IMR-90 (cell line): ENCODE measurements around the gene DUSP22. TPM values are rescaled to one million over a fixed set of nuclear protein-coding genes. Genes with fewer than 3 reads are reported as not detected.
A peak's percentile ranks its signal among the peaks of the same experiment; 100 is the strongest.

Experiments
- ATAC-seq: fragments of 200-7000 bp; cut with Tn5 transposase; 2 replicates; pipeline ENCODE4 v1.9.1; 2020; ENCODE audit warnings: low read depth, mild to moderate bottlenecking, moderate library complexity
- BruUV-seq: library from RNA; stranded (reverse); fragments of 400-500 nt; replicated peaks from 2 replicates; lab custom pipeline; 2021; lab: Mats Ljungman, UMichigan
- CTCF ChIA-PET: fragments of 300-600 bp; formaldehyde crosslinking; extraction: SDS; loops from one replicate; lab custom pipeline; 2021; ENCODE audit warnings: antibody characterized with exemption; lab: Yijun Ruan, JAX
- POLR2A ChIA-PET: fragments of 300-600 bp; sonication (Branson Sonifier 250); formaldehyde crosslinking; loops from one replicate; lab custom pipeline; 2022; ENCODE audit warnings: antibody characterized with exemption; ENCODE audit not compliant: unreplicated experiment; lab: Charles Lee
- DNase-seq: peaks from one replicate; pipeline ENCODE4 v3.0.0; 2013
- H2AFZ ChIP-seq: replicated peaks from 2 replicates; pipeline ENCODE3; 2013; ENCODE audit warnings: low read length, mild to moderate bottlenecking; ENCODE audit not compliant: poor library complexity
- H2AK5ac ChIP-seq: 2 replicates; pipeline ENCODE4 v1.6.1; 2013; ENCODE audit warnings: low read depth, low read length, inconsistent platforms
- H2AK9ac ChIP-seq: replicated peaks from 2 replicates; pipeline ENCODE3; 2013; ENCODE audit warnings: mild to moderate bottlenecking, low read depth, low read length, moderate library complexity; ENCODE audit not compliant: poor library complexity
- H2BK120ac ChIP-seq: 2 replicates; pipeline ENCODE4 v1.6.1; 2013; ENCODE audit warnings: low read depth, low read length, inconsistent platforms
- H2BK15ac ChIP-seq: 3 replicates; pipeline ENCODE4 v1.6.1; 2013; ENCODE audit warnings: low read depth, low read length, inconsistent platforms
- H2BK20ac ChIP-seq: 2 replicates; pipeline ENCODE4 v1.6.1; 2013; ENCODE audit warnings: low read depth, mild to moderate bottlenecking, inconsistent platforms, low read length, moderate library complexity
- H2BK5ac ChIP-seq: 2 replicates; pipeline ENCODE4 v1.6.1; 2013; ENCODE audit warnings: mild to moderate bottlenecking, low read depth, low read length, inconsistent platforms; ENCODE audit not compliant: poor library complexity, severe bottlenecking
- H3K14ac ChIP-seq: replicated peaks from 2 replicates; pipeline ENCODE4 v1.6.1; 2013; ENCODE audit warnings: low read depth, low read length, inconsistent platforms
- H3K18ac ChIP-seq: 2 replicates; pipeline ENCODE4 v1.6.1; 2013; ENCODE audit warnings: low read depth, low read length, control low read depth
- H3K23ac ChIP-seq: 2 replicates; pipeline ENCODE4 v1.6.1; 2013; ENCODE audit warnings: low read depth, low read length, inconsistent platforms
- H3K27ac ChIP-seq: 2 replicates; pipeline ENCODE4 v1.5.1; 2013; ENCODE audit warnings: mild to moderate bottlenecking, control low read depth, low read length; ENCODE audit not compliant: insufficient read depth
- H3K27me3 ChIP-seq: 2 replicates; pipeline ENCODE4 v1.6.1; 2013; ENCODE audit warnings: low read length; ENCODE audit not compliant: control insufficient read depth, insufficient read depth
- H3K36me3 ChIP-seq: 2 replicates; pipeline ENCODE4 v1.6.1; 2013; ENCODE audit warnings: low read length, mixed read lengths; ENCODE audit not compliant: control insufficient read depth, insufficient read depth
- H3K4ac ChIP-seq: 2 replicates; pipeline ENCODE4 v1.6.1; 2013; ENCODE audit warnings: low read depth, low read length, inconsistent platforms
- H3K4me1 ChIP-seq: 2 replicates; pipeline ENCODE4 v1.6.1; 2013; ENCODE audit warnings: low read length, mixed read lengths; ENCODE audit not compliant: control insufficient read depth, insufficient read depth
- H3K4me2 ChIP-seq: 2 replicates; pipeline ENCODE4 v1.6.1; 2013; ENCODE audit warnings: low read depth, mild to moderate bottlenecking, control low read depth, low read length, moderate library complexity
- H3K4me3 ChIP-seq: 2 replicates; pipeline ENCODE4 v1.5.1; 2013; ENCODE audit warnings: low read depth, mild to moderate bottlenecking, control low read depth, low read length, moderate library complexity; ENCODE audit not compliant: insufficient read depth
- H3K56ac ChIP-seq: 2 replicates; pipeline ENCODE4 v1.6.1; 2013; ENCODE audit warnings: low read length, inconsistent platforms; ENCODE audit not compliant: insufficient read depth; ENCODE audit errors: extremely low read depth
- H3K79me1 ChIP-seq, 2 experiments: 2 replicates each; pipeline ENCODE4 v1.6.1; 2013; ENCODE audit warnings: low read length in 2 of 2, inconsistent platforms in 1 of 2, low read depth in 1 of 2
- H3K9ac ChIP-seq: 2 replicates; pipeline ENCODE4 v1.6.1; 2013; ENCODE audit warnings: low read depth, low read length, control low read depth
- H3K9me1 ChIP-seq: 2 replicates; pipeline ENCODE4 v1.6.1; 2013; ENCODE audit warnings: low read length, inconsistent platforms; ENCODE audit not compliant: insufficient read depth
- H3K9me3 ChIP-seq: 2 replicates; pipeline ENCODE4 v1.6.1; 2013; ENCODE audit warnings: low read length; ENCODE audit not compliant: control insufficient read depth, insufficient read depth
- H4K20me1 ChIP-seq: 2 replicates; pipeline ENCODE4 v1.6.1; 2013; ENCODE audit warnings: low read length, inconsistent platforms; ENCODE audit not compliant: insufficient read depth
- H4K5ac ChIP-seq: 2 replicates; pipeline ENCODE4 v1.6.1; 2013; ENCODE audit warnings: mild to moderate bottlenecking, low read depth, low read length, control low read depth
- H4K8ac ChIP-seq, 2 experiments: 2 replicates each; pipeline ENCODE4 v1.6.1; 2013; ENCODE audit warnings: low read depth in 2 of 2, low read length in 2 of 2, control low read depth in 1 of 2, inconsistent platforms in 1 of 2
- H4K91ac ChIP-seq: 2 replicates; pipeline ENCODE4 v1.6.1; 2013; ENCODE audit warnings: low read depth, low read length, inconsistent platforms; ENCODE audit not compliant: insufficient read depth
- CHD1 ChIP-seq: IDR thresholded peaks from 2 replicates; pipeline ENCODE4 v1.6.1; 2012; ENCODE audit warnings: low read depth, low read length, improper control_type of control experiment
- FOS ChIP-seq: fragments of 150-350 bp; IDR thresholded peaks from 2 replicates; pipeline ENCODE4 v1.6.1; 2016; ENCODE audit warnings: low read depth, low read length
- MAFK ChIP-seq: IDR thresholded peaks from 2 replicates; pipeline ENCODE4 v1.6.1; 2012; ENCODE audit warnings: low read depth, low read length, improper control_type of control experiment
- MAZ ChIP-seq: IDR thresholded peaks from 2 replicates; pipeline ENCODE4 v1.6.1; 2012; ENCODE audit warnings: low read depth, mild to moderate bottlenecking, low read length, improper control_type of control experiment, moderate library complexity, borderline replicate concordance
- POLR2A ChIP-seq: IDR thresholded peaks from 2 replicates; pipeline ENCODE4 v1.6.1; 2012; ENCODE audit warnings: mild to moderate bottlenecking, low read depth, low read length
- RCOR1 ChIP-seq: IDR thresholded peaks from 2 replicates; pipeline ENCODE4 v1.6.1; 2012; ENCODE audit warnings: mild to moderate bottlenecking, low read length, improper control_type of control experiment; ENCODE audit not compliant: insufficient replicate concordance
- SMC3 ChIP-seq: fragments of 150-350 bp; IDR thresholded peaks from 2 replicates; pipeline ENCODE4 v1.6.1; 2016; ENCODE audit warnings: low read depth, mild to moderate bottlenecking, antibody characterized with exemption, low read length, moderate library complexity
- USF2 ChIP-seq: fragments of 150-350 bp; IDR thresholded peaks from 2 replicates; pipeline ENCODE4 v1.6.1; 2017; ENCODE audit warnings: mild to moderate bottlenecking, antibody characterized with exemption, low read length, low read depth
- WGBS, 2 experiments: methylation state at CpG; one replicate each; pipeline versions ENCODE4 v1.1.5 to v1.1.7; 2013; ENCODE audit warnings: missing lambda C conversion rate in 2 of 2; ENCODE audit not compliant: insufficient read length in 1 of 2; ENCODE audit errors: extremely low coverage in 2 of 2; 5-methylcytosine and 5-hydroxymethylcytosine counted together
- dilution Hi-C: fragments of 300-500 bp; cut with HindIII; formaldehyde crosslinking; loops from one replicate; pipeline ENCODE4 v1.14.3; 2018; ENCODE audit warnings: low sequenced_read_pairs; ENCODE audit not compliant: unreplicated experiment
- in situ Hi-C: fragments of 300-500 bp; cut with MboI; formaldehyde crosslinking; loops from 3 replicates; pipeline ENCODE4 v1.14.3; 2019; ENCODE audit warnings: low sequenced_read_pairs, inconsistent platforms, mixed read lengths
- intact Hi-C: fragments of 100-400 bp; cut with micrococcal nuclease; formaldehyde crosslinking; loops from 2 replicates; pipeline ENCODE4 v1.10.0; 2022
- polyA plus RNA-seq, 3 experiments: library from polyadenylated mRNA; depleted of rRNA; stranded (reverse); fragments of >200 nt; gene quantifications; 2 replicates each; pipeline ENCODE4 v1.2.3, GENCODE V29; 2012; ENCODE audit warnings: low replicate concordance in 1 of 3
- total RNA-seq: library from RNA; depleted of rRNA; stranded (reverse); fragments of >200 nt; gene quantifications from 2 replicates; pipeline ENCODE4 v1.2.3, GENCODE V29; 2012
- TF ChIP-seq, protein P1 (sequence below): fragments of 150-350 bp; IDR thresholded peaks from 2 replicates; pipeline ENCODE4 v1.6.1; 2016; ENCODE audit warnings: low read depth, mild to moderate bottlenecking, low read length, moderate library complexity, borderline replicate concordance

The DUSP22 gene
- total and polyA plus RNA-seq, 2 of the 4 experiments (the other 2 are of a cell fraction) = 7.1 to 8.2 TPM

GRCh38 chr6:391559-392440 is 99.5 kb downstream of the DUSP22 start, which contains the start of gene IRF4 (continued):
- TF ChIP-seq SMC3 (no peak), POLR2A (no peak)

GRCh38 chr6:392441-393390 is 100.4 kb downstream of the DUSP22 start:
- Histone ChIP-seq H3K27me3 (peaks cover 83% of the 10 kb centered on the region), H3K9ac (no peak overlapping the region), H3K9me3 (no peaks in the 10 kb centered on the region), H3K27ac (no peak overlapping the region), H3K4me3 (no peak overlapping the region; the same call in 1 of the 2 replicates), H4K20me1 (no peaks in the 10 kb centered on the region), H2BK15ac (no peak overlapping the region), H3K14ac (no peak overlapping the region), H2AK5ac (no peak overlapping the region), H3K56ac (no peak overlapping the region), H2AK9ac (peak overlapping the region; percentile 35), H3K4me2 (no peak overlapping the region; the same call in 1 of the 2 replicates), H4K91ac (no peak overlapping the region), H3K4ac (no peak overlapping the region), H2BK120ac (no peak overlapping the region), H3K18ac (no peak overlapping the region), H4K5ac (no peak overlapping the region), H2BK5ac (no peak overlapping the region), H2AFZ (peak overlapping the region; percentile 14), H2BK20ac (no peak overlapping the region), H3K9me1 (no peaks in the 10 kb centered on the region), H3K23ac (no peak overlapping the region), H3K79me1 (no peaks in the 10 kb centered on the region), H4K8ac (no peak overlapping the region), H3K4me1 (0 out of 2 replicates have a peak, but pooled peaks cover 1% of the 10 kb centered on the region), H3K36me3 (no peaks in the 10 kb centered on the region)
- intact Hi-C loops = no loop called here
- CTCF ChIA-PET = interaction anchor here (0.5 kb wide), 1 partner anchor 145 kb away, joined by 3 read pairs; no protein-coding TSS in a partner anchor
- in situ Hi-C loops = no loop called here
- dilution Hi-C loops = no loop called here
- POLR2A ChIA-PET = no interaction called here
- ATAC-seq (no peak; the same call in 1 of the 2 replicates), DNase-seq (no peak)
- 2% methylated on average over 69 of the region's 108 CpGs; no CpG with 5 or more reads in 1 of the 2 experiments for WGBS, 2 experiments
- BruUV-seq = no TSS peak
- TF ChIP-seq CHD1 (no peak), USF2 (no peak), MAFK (no peak), FOS (no peak), POLR2A (no peak), RCOR1 (no peak), MAZ (no peak)
- TF ChIP-seq, protein P1, sequence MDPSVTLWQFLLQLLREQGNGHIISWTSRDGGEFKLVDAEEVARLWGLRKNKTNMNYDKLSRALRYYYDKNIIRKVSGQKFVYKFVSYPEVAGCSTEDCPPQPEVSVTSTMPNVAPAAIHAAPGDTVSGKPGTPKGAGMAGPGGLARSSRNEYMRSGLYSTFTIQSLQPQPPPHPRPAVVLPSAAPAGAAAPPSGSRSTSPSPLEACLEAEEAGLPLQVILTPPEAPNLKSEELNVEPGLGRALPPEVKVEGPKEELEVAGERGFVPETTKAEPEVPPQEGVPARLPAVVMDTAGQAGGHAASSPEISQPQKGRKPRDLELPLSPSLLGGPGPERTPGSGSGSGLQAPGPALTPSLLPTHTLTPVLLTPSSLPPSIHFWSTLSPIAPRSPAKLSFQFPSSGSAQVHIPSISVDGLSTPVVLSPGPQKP = no peak
